OCI-LY1 (cell line): ENCODE data around the gene AGXT2.

Experiments used
- H2AFZ ChIP-seq: fragments of 200-600 bp; sonication (generic), shearing (Covaris generic); 2 replicates; pipeline ENCODE4 v1.6.0; 2014; ENCODE audit warnings: antibody characterized with exemption, mild to moderate bottlenecking, low read length
- H3F3A ChIP-seq: fragments of 200-600 bp; sonication (generic), shearing (Covaris generic); 2 replicates; pipeline ENCODE4 v1.6.0; 2014; ENCODE audit warnings: mild to moderate bottlenecking, antibody characterized with exemption, low read length, moderate library complexity; ENCODE audit not compliant: insufficient read depth
- H3K27ac ChIP-seq: fragments of 200-600 bp; sonication (generic); 2 replicates; pipeline ENCODE4 v1.5.1; 2014; ENCODE audit warnings: low read length, mixed run types, mild to moderate bottlenecking, low read depth; ENCODE audit not compliant: poor library complexity, severe bottlenecking
- H3K27me3 ChIP-seq: fragments of 200-600 bp; sonication (generic); 2 replicates; pipeline ENCODE4 v1.6.0; 2014; ENCODE audit warnings: antibody characterized with exemption, mild to moderate bottlenecking, low read length, moderate library complexity; ENCODE audit not compliant: insufficient read depth
- H3K36me3 ChIP-seq: fragments of 200-600 bp; sonication (generic); 2 replicates; pipeline ENCODE4 v1.6.1; 2014; ENCODE audit warnings: mild to moderate bottlenecking, antibody characterized with exemption, low read length, moderate library complexity, mixed read lengths; ENCODE audit not compliant: insufficient read depth
- H3K4me1 ChIP-seq: fragments of 200-600 bp; sonication (generic); 2 replicates; pipeline ENCODE4 v1.5.1; 2014; ENCODE audit warnings: mild to moderate bottlenecking, low read length, moderate library complexity; ENCODE audit not compliant: insufficient read depth, severe bottlenecking
- H3K4me2 ChIP-seq: fragments of 200-600 bp; sonication (generic), shearing (Covaris generic); 2 replicates; pipeline ENCODE4 v1.6.1; 2014; ENCODE audit warnings: low read length
- H3K4me3 ChIP-seq: fragments of 200-600 bp; sonication (generic); 2 replicates; pipeline ENCODE4 v1.5.1; 2014; ENCODE audit warnings: low read length, low read depth, mild to moderate bottlenecking, mixed read lengths; ENCODE audit not compliant: poor library complexity, severe bottlenecking
- H3K79me2 ChIP-seq: fragments of 200-600 bp; shearing (Covaris generic); 2 replicates; pipeline ENCODE4 v1.6.1; 2016; ENCODE audit warnings: mixed run types, low read length, mixed read lengths; ENCODE audit not compliant: insufficient read depth
- H3K9ac ChIP-seq: fragments of 200-600 bp; sonication (generic), shearing (Covaris generic); 2 replicates; pipeline ENCODE4 v1.6.1; 2014; ENCODE audit warnings: mild to moderate bottlenecking, low read length, mixed read lengths
- H3K9me2 ChIP-seq: fragments of 200-600 bp; sonication (generic), shearing (Covaris generic); 2 replicates; pipeline ENCODE4 v1.6.1; 2014; ENCODE audit warnings: low read depth, mild to moderate bottlenecking, low read length, mixed read lengths
- H3K9me3 ChIP-seq: fragments of 200-600 bp; shearing (Covaris generic); 2 replicates; pipeline ENCODE4 v1.6.1; 2014; ENCODE audit warnings: low read length, mixed read lengths
- H4K20me1 ChIP-seq: fragments of 200-600 bp; sonication (generic), shearing (Covaris generic); 2 replicates; pipeline ENCODE4 v1.6.0; 2016; ENCODE audit warnings: mild to moderate bottlenecking, low read length; ENCODE audit not compliant: insufficient read depth
- CTCF ChIP-seq: fragments of 200-600 bp; sonication (generic), shearing (Covaris generic); IDR thresholded peaks from 2 replicates; pipeline ENCODE4 v1.5.1; 2017; ENCODE audit warnings: mild to moderate bottlenecking, antibody characterized with exemption, low read length, moderate library complexity, mixed read lengths
- EZH2 ChIP-seq: fragments of 200-600 bp; sonication (generic), shearing (Covaris generic); IDR thresholded peaks from 2 replicates; pipeline ENCODE4 v1.8.0; 2017; ENCODE audit warnings: borderline replicate concordance, mixed run types, mild to moderate bottlenecking, antibody characterized with exemption, low read length, moderate library complexity, mixed read lengths

Gene AGXT2

GRCh38 chr5:34996261-34996660, 51.5 kb downstream of the AGXT2 start:
- Histone ChIP-seq H3K27ac (no peak overlapping the region), H3K9me3 (no peaks in the 10 kb centered on the region), H3K36me3 (no peaks in the 10 kb centered on the region), H3K4me2 (no peak overlapping the region), H2AFZ (no peak overlapping the region), H3F3A (no peaks in the 10 kb centered on the region), H3K79me2 (no peaks in the 10 kb centered on the region), H4K20me1 (no peaks in the 10 kb centered on the region), H3K4me3 (no peak overlapping the region), H3K4me1 (no peaks in the 10 kb centered on the region), H3K9ac (no peak overlapping the region), H3K9me2 (no peaks in the 10 kb centered on the region), H3K27me3 (no peaks in the 10 kb centered on the region)
- no peak for TF ChIP-seq EZH2
- TF ChIP-seq CTCF = no peak

DNA sequence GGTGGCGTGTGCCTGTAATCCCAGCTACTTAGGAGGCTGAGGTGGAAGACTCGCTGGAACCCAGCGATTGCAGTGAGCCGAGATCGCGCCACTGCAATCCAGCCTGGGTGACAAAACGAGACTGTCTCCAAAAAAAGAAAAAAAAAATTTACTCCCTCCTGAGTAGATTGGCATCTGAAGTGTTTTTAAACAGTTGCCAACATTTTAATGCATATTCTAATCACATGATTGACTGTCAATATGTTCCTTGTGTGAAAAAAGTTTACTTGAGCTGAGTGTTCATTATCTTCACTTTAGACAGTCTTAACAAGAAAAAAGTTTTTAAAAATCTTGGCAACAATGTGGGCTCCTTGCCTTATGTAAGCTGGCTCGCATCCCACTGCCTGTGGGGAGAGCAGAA, 53.8 kb downstream of the AGXT2 start:
- Histone ChIP-seq H3K27ac (no peak overlapping the region), H3K9me2 (no peaks in the 10 kb centered on the region), H3K27me3 (no peaks in the 10 kb centered on the region), H3F3A (no peaks in the 10 kb centered on the region), H3K4me1 (no peaks in the 10 kb centered on the region), H4K20me1 (no peaks in the 10 kb centered on the region), H3K4me2 (no peak overlapping the region), H3K9ac (no peak overlapping the region), H3K79me2 (no peaks in the 10 kb centered on the region), H3K9me3 (no peaks in the 10 kb centered on the region), H3K36me3 (no peaks in the 10 kb centered on the region), H3K4me3 (no peak overlapping the region), H2AFZ (no peak overlapping the region)
- TF ChIP-seq EZH2 (no peak), CTCF (no peak)

- H3K4me1 ChIP-seq = no peaks in the 10 kb centered on the region
- H4K20me1 ChIP-seq = no peaks in the 10 kb centered on the region
- no peak overlapping the region for H3K9ac ChIP-seq
- no peaks in the 10 kb centered on the region for H3K36me3 ChIP-seq
- H3K27me3 ChIP-seq = no peaks in the 10 kb centered on the region
- TF ChIP-seq EZH2 = no peak
- TF ChIP-seq CTCF = no peak
- H3K4me2 ChIP-seq = no peak overlapping the region
- no peak overlapping the region for H3K27ac ChIP-seq
- no peaks in the 10 kb centered on the region for H3K79me2 ChIP-seq
- no peak overlapping the region for H2AFZ ChIP-seq
- no peaks in the 10 kb centered on the region for H3K9me3 ChIP-seq
- no peaks in the 10 kb centered on the region for H3K9me2 ChIP-seq
- H3K4me3 ChIP-seq = no peak overlapping the region
- no peaks in the 10 kb centered on the region for H3F3A ChIP-seq
Measured at GRCh38 chr5:34991486-34992238, 56.1 kb downstream of the AGXT2 start.
